K562 (cell line): ENCODE measurements around the gene ARFGEF2. TPM values are rescaled to one million over a fixed set of nuclear protein-coding genes. Genes with fewer than 3 reads are reported as not detected.

Experiments used
- ATAC-seq: fragments of 200-7000 bp; cut with Tn5 transposase; 3 replicates; pipeline ENCODE4 v1.9.1; 2020; ENCODE audit warnings: moderate library complexity
- BruUV-seq: library from RNA; stranded (reverse); fragments of 400-500 nt; replicated peaks from 2 replicates; lab custom pipeline; 2021; lab: Mats Ljungman, UMichigan
- CTCF ChIA-PET: fragments of 300-600 bp; formaldehyde crosslinking; extraction: SDS; loops from one replicate; lab custom pipeline; 2021; ENCODE audit warnings: low intra/inter-chr PET ratio; lab: Yijun Ruan, JAX
- POLR2A ChIA-PET: fragments of 300-600, 350-650 bp; sonication (Branson Sonifier 250); formaldehyde crosslinking; extraction: SDS; loops from one replicate; lab custom pipeline; 2021; ENCODE audit warnings: antibody characterized with exemption, inconsistent platforms; lab: Yijun Ruan, JAX
- DNase-seq, 4 experiments: peaks; one replicate each; pipeline versions ENCODE4 v3.0.0 to v3.0.0-alpha.2; 2011 to 2018; ENCODE audit warnings: low spot score in 3 of 4, mixed read lengths in 3 of 4; ENCODE audit errors: extremely low read depth in 1 of 4
- FAIRE-seq: peaks from 2 replicates; lab custom pipeline; 2011; peaks lifted over from hg19 to GRCh38; lab: Jason Lieb, UNC
- H2AFZ ChIP-seq: 2 replicates; pipeline ENCODE4 v1.6.0; 2011; ENCODE audit warnings: low read depth, low read length, control low read depth, inconsistent platforms
- H3K27ac ChIP-seq: fragments of 200-600 bp; 3 replicates; pipeline ENCODE4 v1.8.0; 2011; ENCODE audit warnings: low read depth, mild to moderate bottlenecking, control low read depth, inconsistent platforms, low read length, moderate library complexity, mixed read lengths; ENCODE audit errors: extremely low read depth
- H3K27me3 ChIP-seq, 2 experiments: fragments of 300-600 bp in 1 of 2; 2 replicates in 1 of 2; 3 replicates in 1 of 2; pipeline versions ENCODE4 v1.6.0 to v1.8.0; 2011; ENCODE audit warnings: inconsistent platforms in 2 of 2, low read length in 2 of 2, mild to moderate bottlenecking in 1 of 2, mixed read lengths in 1 of 2, moderate library complexity in 1 of 2; ENCODE audit not compliant: control insufficient read depth in 2 of 2, insufficient read depth in 2 of 2
- H3K36me3 ChIP-seq: fragments of 300-600 bp; 3 replicates; pipeline ENCODE4 v1.8.0; 2011; ENCODE audit warnings: mild to moderate bottlenecking, low read length, inconsistent platforms; ENCODE audit not compliant: control insufficient read depth, insufficient read depth
- H3K4me1 ChIP-seq, 2 experiments: fragments of 200-600 bp in 1 of 2; replicated peaks in 1 of 2; 2 replicates in 1 of 2; 3 replicates in 1 of 2; pipeline versions ENCODE4 v1.5.1 to v1.8.0; 2011; ENCODE audit warnings: inconsistent platforms in 2 of 2, low read length in 2 of 2, mild to moderate bottlenecking in 1 of 2, mixed read lengths in 1 of 2, moderate library complexity in 1 of 2; ENCODE audit not compliant: control insufficient read depth in 2 of 2, insufficient read depth in 2 of 2
- H3K4me2 ChIP-seq: 2 replicates; pipeline ENCODE4 v1.6.1; 2011; ENCODE audit warnings: low read length, control low read depth, inconsistent platforms, mixed read lengths; ENCODE audit not compliant: insufficient read depth
- H3K4me3 ChIP-seq: fragments of 200-600 bp; sonication (generic), shearing (Covaris generic); 2 replicates; pipeline ENCODE4 v1.5.1; 2016; ENCODE audit warnings: control low read depth, inconsistent platforms
- H3K79me2 ChIP-seq: fragments of 200-600 bp; 3 replicates; pipeline ENCODE4 v1.8.0; 2011; ENCODE audit warnings: low read length, inconsistent platforms; ENCODE audit not compliant: control insufficient read depth, insufficient read depth
- H3K9ac ChIP-seq, 2 experiments: 2 replicates each; pipeline versions ENCODE4 v1.6.0 to v1.6.1; 2011; ENCODE audit warnings: low read depth in 2 of 2, low read length in 2 of 2, control low read depth in 1 of 2, inconsistent platforms in 1 of 2, mild to moderate bottlenecking in 1 of 2, mixed read lengths in 1 of 2; ENCODE audit not compliant: insufficient read depth in 1 of 2
- H3K9me1 ChIP-seq: one replicate; pipeline ENCODE4 v1.6.0; 2011; ENCODE audit warnings: inconsistent platforms, mild to moderate bottlenecking, low read length, moderate library complexity; ENCODE audit not compliant: control insufficient read depth, insufficient read depth
- H3K9me3 ChIP-seq: replicated peaks from 2 replicates; pipeline ENCODE4 v1.5.1; 2011; ENCODE audit warnings: low read depth, low read length, inconsistent platforms; ENCODE audit not compliant: control insufficient read depth, insufficient read depth
- H4K20me1 ChIP-seq: replicated peaks from 2 replicates; pipeline ENCODE4 v1.6.1; 2011; ENCODE audit warnings: low read length, inconsistent platforms, mixed read lengths; ENCODE audit not compliant: control insufficient read depth, insufficient read depth
- ARID1B ChIP-seq: fragments of 450-650 bp; IDR thresholded peaks from 2 replicates; pipeline ENCODE4 v1.6.1; 2016; ENCODE audit warnings: antibody characterized with exemption, mild to moderate bottlenecking, inconsistent platforms
- CBX1 ChIP-seq: sonication (generic); IDR thresholded peaks from 2 replicates; pipeline ENCODE4 v1.6.1; 2016; ENCODE audit warnings: antibody characterized with exemption, low read depth, mild to moderate bottlenecking
- CTCFL ChIP-seq: IDR thresholded peaks from 2 replicates; pipeline ENCODE4 v1.6.1; 2011; ENCODE audit warnings: borderline replicate concordance, low read depth, mild to moderate bottlenecking, moderate library complexity, low read length; ENCODE audit not compliant: insufficient read depth, poor library complexity, severe bottlenecking
- NFIC ChIP-seq: fragments of 450-650 bp; IDR thresholded peaks from 2 replicates; pipeline ENCODE4 v1.6.1; 2017; ENCODE audit warnings: mild to moderate bottlenecking, inconsistent platforms
- RBM25 ChIP-seq: fragments of 200-400 bp; formaldehyde crosslinking; IDR thresholded peaks from 2 replicates; pipeline ENCODE4 v1.6.1; 2018; ENCODE audit warnings: low read length, low read depth, moderate library complexity; ENCODE audit not compliant: severe bottlenecking
- WGBS: fragments of 100-300 bp; shearing (Covaris generic); methylation state at CpG from one replicate; pipeline ENCODE4 v1.1.6; 2016; ENCODE audit warnings: low coverage, mixed read lengths; ENCODE audit not compliant: insufficient coverage; ENCODE audit errors: missing lambda C conversion rate; 5-methylcytosine and 5-hydroxymethylcytosine counted together
- in situ Hi-C: fragments of 300-500 bp; cut with MboI; formaldehyde crosslinking; loops from 4 replicates; pipeline ENCODE4 v1.15.0; 2018; ENCODE audit warnings: inconsistent platforms, mixed read lengths
- intact Hi-C: fragments of 100-400 bp; cut with micrococcal nuclease; formaldehyde crosslinking; loops from 2 replicates; pipeline ENCODE4 v1.14.2; 2022
- polyA plus RNA-seq, 8 experiments: library from polyadenylated mRNA; depleted of rRNA in 4 of 8; stranded (reverse) in 5 of 8; unstranded in 3 of 8; fragments of >200 nt; fragmentation: Nextera tagmentation in 2 of 8; fragmentation: Illumina TruSeq in 1 of 8; extraction: Ambion mirVana in 2 of 8; extraction: Trizol in 1 of 8; gene quantifications; 2 replicates each; pipeline versions ENCODE4 v1.2.1 to v1.2.3, GENCODE V29; 2011 to 2014; ENCODE audit warnings: inconsistent platforms in 1 of 8, missing spikeins in 1 of 8
- total RNA-seq, 7 experiments: library from RNA; depleted of rRNA in 6 of 7; stranded (reverse); fragments of >200 nt in 6 of 7; fragmentation: Illumina TruSeq in 2 of 7; extraction: Trizol in 2 of 7; gene quantifications; 2 replicates each; pipeline versions ENCODE4 v1.2.1 to v1.2.3, GENCODE V29; 2011 to 2021; ENCODE audit warnings: low replicate concordance in 1 of 7
- TF ChIP-seq, protein P1 (sequence below): sonication (generic); formaldehyde crosslinking; IDR thresholded peaks from 2 replicates; pipeline ENCODE4 v1.5.0; 2020; ENCODE audit warnings: missing genetic modification reagents

Gene ARFGEF2
- total and polyA plus RNA-seq, 9 of the 15 experiments (the other 6 are each of a cell fraction or from before 2014, with no cell fraction given): 4.2 to 18.8 (median 13.7) TPM

DNA sequence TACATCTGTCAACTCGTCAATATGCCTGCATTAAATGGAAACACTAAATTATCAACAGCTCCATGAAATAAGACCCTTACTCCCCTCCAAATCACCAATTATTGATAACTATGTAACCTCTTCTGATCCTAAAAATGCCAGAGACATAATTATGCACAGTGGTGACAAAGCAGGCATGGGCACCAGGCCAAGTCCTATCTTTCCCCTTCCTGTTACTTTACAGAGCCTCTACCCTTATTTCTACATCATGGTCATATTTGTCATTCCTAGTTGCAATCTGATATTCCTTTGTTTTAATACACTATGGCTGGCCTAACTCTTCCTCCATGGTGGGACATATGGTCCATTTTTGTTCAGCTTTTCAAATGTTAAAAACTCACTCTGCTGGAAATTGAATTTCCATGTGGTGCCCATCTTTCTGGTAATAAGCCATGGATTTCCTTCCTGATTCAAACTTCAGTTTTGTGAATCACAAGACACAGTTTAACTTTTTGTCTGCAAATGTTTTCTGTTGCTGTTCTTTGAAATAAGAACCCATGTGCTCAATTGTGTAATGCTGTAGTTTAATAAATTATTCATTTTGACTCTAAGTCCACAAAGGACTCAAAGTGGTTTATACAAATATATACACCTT is 41.8 kb upstream of the ARFGEF2 start:
- no peak overlapping the region for H3K4me2 ChIP-seq
- H3K27me3 ChIP-seq: no peaks in the 10 kb centered on the region
- in situ Hi-C loops (no loop called here), intact Hi-C loops (no loop called here)
- no peak overlapping the region for H3K9ac ChIP-seq
- no peaks in the 10 kb centered on the region for H3K9me1 ChIP-seq
- no peak overlapping the region for H3K4me3 ChIP-seq
- DNase-seq (no peak), ATAC-seq (no peak), FAIRE-seq (no peak)
- H2AFZ ChIP-seq: no peak overlapping the region
- H3K9me3 ChIP-seq: no peaks in the 10 kb centered on the region
- H3K27ac ChIP-seq: no peak overlapping the region
- CTCF ChIA-PET: interaction anchor here (0.6 kb wide), 1 partner anchor 1399 kb away, joined by 3 read pairs; no protein-coding TSS in a partner anchor
- peaks cover 3 to 12% of the 10 kb centered on the region in 2 experiments; a peak in 2 of 5 replicates for H3K4me1 ChIP-seq
- no peaks in the 10 kb centered on the region for H4K20me1 ChIP-seq
- WGBS: 50% methylated on average over 1 of the region's 1 CpG
- POLR2A ChIA-PET: interaction anchor here (0.6 to 1.2 kb wide), 3 partner anchors 13 to 53 kb away, joined by 3 to 4 read pairs (median 3); no protein-coding TSS in a partner anchor
- peaks cover 1% of the 10 kb centered on the region; the same call in 1 of the 3 replicates for H3K79me2 ChIP-seq
- H3K36me3 ChIP-seq: no peaks in the 10 kb centered on the region
- no TSS peak for BruUV-seq
- TF ChIP-seq NFIC (peak; percentile 64), ARID1B (no peak)

DNA sequence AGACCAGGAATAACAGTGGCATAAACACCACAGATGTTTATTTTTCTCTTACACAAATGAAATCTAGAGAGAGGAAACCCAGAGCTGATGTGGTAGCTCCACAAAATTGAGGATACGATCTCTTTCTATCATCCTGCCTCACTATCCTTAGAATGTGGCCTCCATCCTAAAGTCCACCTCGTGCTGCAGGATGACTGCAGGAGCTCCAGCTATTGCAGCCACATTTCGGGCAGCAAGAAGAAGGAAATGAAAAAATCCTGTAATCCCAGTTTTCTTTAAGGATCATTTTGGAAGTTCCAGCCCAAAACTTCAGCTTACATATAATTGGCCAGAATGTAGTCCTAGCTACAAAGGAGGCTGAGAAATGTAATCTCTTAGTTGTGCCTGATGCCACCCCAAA is 41.2 kb upstream of the ARFGEF2 start:
- no peak overlapping the region for H3K4me2 ChIP-seq
- H3K9me1 ChIP-seq: no peaks in the 10 kb centered on the region
- no peak overlapping the region for H3K9ac ChIP-seq
- in situ Hi-C loops: no loop called here
- peaks cover 3 to 12% of the 10 kb centered on the region in 2 experiments; a peak in 2 of 5 replicates for H3K4me1 ChIP-seq
- H3K27me3 ChIP-seq: no peaks in the 10 kb centered on the region
- H3K36me3 ChIP-seq: no peaks in the 10 kb centered on the region
- H4K20me1 ChIP-seq: no peaks in the 10 kb centered on the region
- TF ChIP-seq RBM25 (peak; percentile 83), CBX1 (no peak), CTCFL (no peak)
- TF ChIP-seq, protein P1, sequence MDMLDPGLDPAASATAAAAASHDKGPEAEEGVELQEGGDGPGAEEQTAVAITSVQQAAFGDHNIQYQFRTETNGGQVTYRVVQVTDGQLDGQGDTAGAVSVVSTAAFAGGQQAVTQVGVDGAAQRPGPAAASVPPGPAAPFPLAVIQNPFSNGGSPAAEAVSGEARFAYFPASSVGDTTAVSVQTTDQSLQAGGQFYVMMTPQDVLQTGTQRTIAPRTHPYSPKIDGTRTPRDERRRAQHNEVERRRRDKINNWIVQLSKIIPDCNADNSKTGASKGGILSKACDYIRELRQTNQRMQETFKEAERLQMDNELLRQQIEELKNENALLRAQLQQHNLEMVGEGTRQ (CRISPR knock-in tag): no peak
- TF ChIP-seq, all 486 proteins: peak for 1
- ChIA-PET CTCF (interaction anchor here (0.6 kb wide), 1 partner anchor 1399 kb away, joined by 3 read pairs; no protein-coding TSS in a partner anchor), POLR2A (interaction anchor here (0.6 to 1.2 kb wide), 3 partner anchors 13 to 792 kb away, joined by 3 to 4 read pairs (median 3); no protein-coding TSS in a partner anchor)
- no peak for ATAC-seq
- Histone ChIP-seq H3K79me2 (peaks cover 7% of the 10 kb centered on the region; the same call in 1 of the 3 replicates), H3K27ac (no peak overlapping the region), H3K9me3 (no peaks in the 10 kb centered on the region), H3K4me3 (no peak overlapping the region), H2AFZ (no peak overlapping the region)
- no peak for FAIRE-seq
- WGBS: 50% methylated on average over 3 of the region's 3 CpGs
- intact Hi-C loops: no loop called here
- DNase-seq: no peak
- no TSS peak for BruUV-seq
